Lung (tissue), 12 donors: Measurements from ENCODE around the gene DPP6. TPM values are rescaled to one million over a fixed set of nuclear protein-coding genes. Genes with fewer than 3 reads are reported as not detected.

Source experiments
- ATAC-seq: fragments of 200-7000 bp; cut with Tn5 transposase; one replicate; pipeline ENCODE4 v1.9.1; 2020; ENCODE audit warnings: moderate number of reproducible peaks; ENCODE audit not compliant: insufficient read depth, low FRiP score
- DNase-seq, 3 donors: peaks; one replicate each; pipeline ENCODE4 v3.0.0-alpha.2; 2013 to 2017
- H3K27ac ChIP-seq, 2 donors: one replicate each; pipeline ENCODE4 v1.5.1; 2013; ENCODE audit warnings: mild to moderate bottlenecking in 2 of 2, moderate library complexity in 2 of 2, control low read depth in 1 of 2, inconsistent platforms in 1 of 2, low read depth in 1 of 2, low read length in 1 of 2
- H3K27me3 ChIP-seq, 3 donors: one replicate each; pipeline ENCODE4 v1.5.1; 2013; ENCODE audit warnings: low read length in 2 of 3; ENCODE audit not compliant: control insufficient read depth in 3 of 3, insufficient read depth in 3 of 3
- H3K36me3 ChIP-seq, 4 donors: one replicate each; pipeline ENCODE4 v1.5.1; 2013; ENCODE audit warnings: low read length in 4 of 4, mild to moderate bottlenecking in 1 of 4, moderate library complexity in 1 of 4; ENCODE audit not compliant: control insufficient read depth in 4 of 4, insufficient read depth in 4 of 4
- H3K4me1 ChIP-seq, 5 donors: one replicate each; pipeline ENCODE4 v1.5.1; 2013; ENCODE audit warnings: low read length in 5 of 5, mild to moderate bottlenecking in 2 of 5, moderate library complexity in 1 of 5; ENCODE audit not compliant: control insufficient read depth in 5 of 5, insufficient read depth in 5 of 5
- H3K4me3 ChIP-seq: one replicate; pipeline ENCODE4 v1.5.1; 2013; ENCODE audit warnings: mild to moderate bottlenecking, control low read depth, moderate library complexity
- H3K9ac ChIP-seq, 2 donors: one replicate each; pipeline ENCODE4 v1.5.1; 2013; ENCODE audit warnings: low read length in 2 of 2, control low read depth in 1 of 2; ENCODE audit not compliant: insufficient read depth in 1 of 2
- H3K9me3 ChIP-seq, 4 donors: one replicate each; pipeline ENCODE4 v1.5.1; 2013; ENCODE audit warnings: low read length in 3 of 4, mild to moderate bottlenecking in 1 of 4, moderate library complexity in 1 of 4; ENCODE audit not compliant: control insufficient read depth in 4 of 4, insufficient read depth in 3 of 4
- CTCF ChIP-seq: IDR thresholded peaks from 2 replicates; pipeline ENCODE4 v1.5.1; 2012; ENCODE audit warnings: mild to moderate bottlenecking; ENCODE audit errors: control extremely low read depth, extremely low read depth
- WGBS, 2 donors: extraction: QIAGEN DNeasy Blood & Tissue Kit; methylation state at CpG; one replicate each; pipeline ENCODE4 v1.1.7; 2013; 5-methylcytosine and 5-hydroxymethylcytosine counted together
- polyA plus RNA-seq, 2 donors: library from polyadenylated mRNA; stranded (reverse); fragments of 200-250 nt; gene quantifications; one replicate each; pipeline ENCODE4 v1.2.1, GENCODE V29; 2013
- total RNA-seq, 2 donors: library from RNA; depleted of rRNA in 1 of 2; stranded (reverse); fragments of >200 nt in 1 of 2; gene quantifications; one replicate each; pipeline ENCODE4 v1.2.1, GENCODE V29; 2014 to 2021
- donor health status: control.
- donor health status: control.
- donor health status: Bipolar disorder and iron deficiency.
- donor health status: healthy.
- donor health status: DM: yes; HTN: yes; CAD: no.

DPP6 gene
- total and polyA plus RNA-seq, 4 donors = 0.08 to 1.3 (median 0.75) TPM

- Histone ChIP-seq H3K4me1 (no peaks in the 10 kb centered on the region), H3K27ac (no peak overlapping the region), H3K9me3 (peaks cover 0 to 8% (median 0%) of the 10 kb centered on the region in 4 donors), H3K4me3 (no peak overlapping the region), H3K9ac (no peak overlapping the region), H3K36me3 (no peaks in the 10 kb centered on the region), H3K27me3 (no peaks in the 10 kb centered on the region)
- TF ChIP-seq CTCF = no peak
- WGBS, 2 donors = 69 to 79% methylated on average over 3 of the region's 3 CpGs
- ATAC-seq = no peak
- DNase-seq = no peak
These were observed 684.2 kb downstream of the DPP6 start for GRCh38 chr7:154736389-154736788.

GRCh38 chr7:154738216-154738615 is 686.0 kb downstream of the DPP6 start:
- Histone ChIP-seq H3K9me3 (peaks cover 0 to 3% (median 0%) of the 10 kb centered on the region in 4 donors), H3K4me3 (no peak overlapping the region), H3K27ac (no peak overlapping the region), H3K27me3 (no peaks in the 10 kb centered on the region), H3K9ac (no peak overlapping the region), H3K4me1 (no peaks in the 10 kb centered on the region), H3K36me3 (no peaks in the 10 kb centered on the region)
- ATAC-seq = no peak
- DNase-seq = no peak
- WGBS, 2 donors = 71% methylated on average over 5 of the region's 5 CpGs
- TF ChIP-seq CTCF = no peak

GRCh38 chr7:154741131-154741530 is 688.9 kb downstream of the DPP6 start:
- no peak for ATAC-seq
- H3K9me3 ChIP-seq = no peaks in the 10 kb centered on the region
- H3K9ac ChIP-seq = no peak overlapping the region
- 81 to 84% methylated on average over 6 of the region's 6 CpGs for WGBS, 2 donors
- peaks cover 0 to 12% (median 0%) of the 10 kb centered on the region in 5 donors for H3K4me1 ChIP-seq
- H3K27me3 ChIP-seq = no peaks in the 10 kb centered on the region
- DNase-seq = no peak
- no peaks in the 10 kb centered on the region for H3K36me3 ChIP-seq
- TF ChIP-seq CTCF = no peak
- no peak overlapping the region for H3K4me3 ChIP-seq
- H3K27ac ChIP-seq = no peak overlapping the region

- no peak for TF ChIP-seq CTCF
- Histone ChIP-seq H3K36me3 (no peaks in the 10 kb centered on the region), H3K27me3 (no peaks in the 10 kb centered on the region), H3K4me3 (no peak overlapping the region), H3K9me3 (no peaks in the 10 kb centered on the region), H3K4me1 (peaks cover 0 to 15% (median 0%) of the 10 kb centered on the region in 5 donors), H3K27ac (no peak overlapping the region), H3K9ac (no peak overlapping the region)
- DNase-seq (no peak), ATAC-seq (no peak)
- 83 to 84% methylated on average over 5 of the region's 5 CpGs for WGBS, 2 donors
These were observed 691.0 kb downstream of the DPP6 start for GRCh38 chr7:154743206-154743605.
